ENCODE results near the gene OR5AL1. TPM values are rescaled to one million over a fixed set of nuclear protein-coding genes. Genes with fewer than 3 reads are reported as not detected.
"Not testable (repeated sequence)": the region's sequence is repeated elsewhere in the genome, so short reads cannot be mapped to it uniquely, and the experiment has no call there.

OR5AL1 gene
- not detected in 2 replicates for total RNA-seq
- polyA plus RNA-seq (2012): not detected

GRCh38 chr11:56412396-56412795, at the start of gene OR5AL1:
TSS of gene OR5AL1 (plus strand) at chr11:56412696.
- DNase-seq (ENCODE audit: low read depth): no peak

- no peak for DNase-seq (ENCODE audit: low read depth)
These were observed 37.2 kb upstream of the OR5AL1 start, which contains the start of gene OR8U1 for GRCh38 chr11:56375324-56375723. TSS of gene OR8U1 (plus strand) at chr11:56375624. CDS start at chr11:56375624, 0 bp downstream.

- no peak for DNase-seq (ENCODE audit: low read depth)
These were observed 32.4 kb upstream of the OR5AL1 start for GRCh38 chr11:56380120-56380519.

- DNase-seq (ENCODE audit: low read depth): no peak
These were observed 18.1 kb upstream of the OR5AL1 start for GRCh38 chr11:56394381-56394780.

GRCh38 chr11:56396047-56396446, 16.4 kb upstream of the OR5AL1 start:
- no peak for DNase-seq (ENCODE audit: low read depth)

GRCh38 chr11:56401858-56402461, 10.5 kb upstream of the OR5AL1 start:
- DNase-seq (ENCODE audit: low read depth): not testable (repeated sequence)

- DNase-seq (ENCODE audit: low read depth): no peak
These were observed 8.1 kb upstream of the OR5AL1 start for GRCh38 chr11:56404393-56404792.

GRCh38 chr11:56410801-56411200, 1.7 kb upstream of the OR5AL1 start:
- DNase-seq (ENCODE audit: low read depth): no peak

- DNase-seq (ENCODE audit: low read depth): no peak
These were observed 41.0 kb downstream of the OR5AL1 start for GRCh38 chr11:56453521-56453920.

- no peak for DNase-seq (ENCODE audit: low read depth)
These were observed 44.6 kb downstream of the OR5AL1 start for GRCh38 chr11:56457076-56457475.

Other genes starting within 250 kb of the OR5AL1 start
- gene OR5J2, start 236.1 kb upstream of the OR5AL1 start, total RNA-seq: not detected in 2 replicates
- not detected in 2 replicates for gene OR5T2, start 178.4 kb upstream of the OR5AL1 start, total RNA-seq
- not detected in 2 replicates for gene OR5T3, start 160.4 kb upstream of the OR5AL1 start, total RNA-seq
- gene OR5T1, start 138.5 kb upstream of the OR5AL1 start, total RNA-seq: not detected in 2 replicates
- not detected in 2 replicates for gene OR8H1, start 120.4 kb upstream of the OR5AL1 start, total RNA-seq
- gene OR8K3, start 97.6 kb upstream of the OR5AL1 start, total RNA-seq: not detected in 2 replicates
- gene OR8K1, start 66.7 kb upstream of the OR5AL1 start, total RNA-seq: not detected in 2 replicates
- gene OR8J1, start 58.4 kb upstream of the OR5AL1 start, total RNA-seq: not detected in 2 replicates
- gene OR8U1, start 37.1 kb upstream of the OR5AL1 start, total RNA-seq: not detected in 2 replicates
- not detected in 2 replicates for gene OR5M3, start 60.7 kb downstream of the OR5AL1 start, total RNA-seq
- gene OR5M8, start 78.7 kb downstream of the OR5AL1 start, total RNA-seq: not detected in 2 replicates
- gene OR5M11, start 130.6 kb downstream of the OR5AL1 start, total RNA-seq: not detected in 2 replicates
- gene OR5M10, start 165.0 kb downstream of the OR5AL1 start, total RNA-seq: not detected in 2 replicates
- gene OR5M1, start 202.2 kb downstream of the OR5AL1 start, total RNA-seq: not detected in 2 replicates
- not detected in 2 replicates for gene OR5AP2, start 229.7 kb downstream of the OR5AL1 start, total RNA-seq